Heart left ventricle (tissue), 13 donors: ENCODE results near the gene OAT.

Experiments
- POLR2A ChIP-seq, 2 donors: fragments of 450-650 bp; IDR thresholded peaks; one replicate each; pipeline ENCODE4 v1.6.1; 2017; ENCODE audit warnings: antibody characterized with exemption in 2 of 2, mild to moderate bottlenecking in 2 of 2, moderate library complexity in 2 of 2
- TF ChIP-seq, protein P1 (sequence below), 12 donors: fragments of 200-600 bp; sonication (generic) in 4 of 12; IDR thresholded peaks; one replicate each; pipeline versions ENCODE4 v1.5.0 to v1.8.0; 2018 to 2022; ENCODE audit warnings: antibody characterized with exemption in 12 of 12, mild to moderate bottlenecking in 5 of 12
- donor health status: ischemic (EF 13 %, LVEDD 7.1; RV severe dilation, severe dysfunction).
- donor health status: DM: no; HTN: yes; CAD: no.
- donor health status: DM: no; HTN: no; CAD: no.
- donor health status: ischemic (EF 25% LVEDD 6.9; RV normal size, moderate dysfunction).
- donor health status: ischemic (EF 25% LVEDD 5.7; RV mildly dilated, moderate dysfunction).
- donor health status: ischemic (EF 35%, LVEDD 5.7; RV mildly dilated, moderate dysfunction).
- donor health status: nonischemic (EF 11% LVEDD 7.7; RV severe dilation, severe dysfunction).
- donor health status: DM: yes; HTN: yes; CAD: no.
- donor health status: PGD.
- donor health status: ischemic (EF 29% LVEDD 5.4; RV normal size, mild dysfunction).
- donor health status: nonischemic (EF 23%, LVEDD 6.1; RV moderate dilation, normal function).

DNA sequence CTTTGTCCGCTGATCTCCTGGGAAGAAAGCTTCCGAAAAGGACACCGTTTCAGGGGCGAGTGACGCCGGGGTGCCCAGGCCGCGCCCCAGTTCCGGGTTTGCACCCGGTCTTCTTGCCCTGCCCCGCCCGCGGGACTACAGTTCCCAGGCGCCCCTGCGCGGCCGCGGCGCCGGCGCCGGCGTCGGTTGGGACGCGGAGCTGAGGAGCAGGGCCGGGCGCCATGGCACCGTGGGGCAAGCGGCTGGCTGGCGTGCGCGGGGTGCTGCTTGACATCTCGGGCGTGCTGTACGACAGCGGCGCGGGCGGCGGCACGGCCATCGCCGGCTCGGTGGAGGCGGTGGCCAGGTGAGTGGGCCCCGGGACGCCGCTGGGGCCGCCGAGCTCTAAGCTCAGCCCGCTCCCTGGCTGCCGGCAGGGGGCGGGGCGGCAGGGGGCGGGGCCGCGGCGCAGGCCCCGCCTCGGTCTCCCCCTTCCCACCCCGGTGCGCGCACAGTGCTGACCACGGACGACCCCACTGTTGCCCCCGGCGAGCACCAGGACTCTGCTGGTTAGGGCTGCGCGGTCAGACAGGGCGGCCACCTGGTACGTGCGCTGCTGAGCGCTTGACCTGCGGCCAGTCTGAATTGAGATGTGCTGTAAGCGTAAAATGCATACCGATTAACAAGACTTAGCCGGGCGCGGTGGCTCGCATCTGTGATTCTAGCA lies 43.1 kb upstream of the OAT start, which contains the start of gene LHPP:
- TF ChIP-seq, protein P1, sequence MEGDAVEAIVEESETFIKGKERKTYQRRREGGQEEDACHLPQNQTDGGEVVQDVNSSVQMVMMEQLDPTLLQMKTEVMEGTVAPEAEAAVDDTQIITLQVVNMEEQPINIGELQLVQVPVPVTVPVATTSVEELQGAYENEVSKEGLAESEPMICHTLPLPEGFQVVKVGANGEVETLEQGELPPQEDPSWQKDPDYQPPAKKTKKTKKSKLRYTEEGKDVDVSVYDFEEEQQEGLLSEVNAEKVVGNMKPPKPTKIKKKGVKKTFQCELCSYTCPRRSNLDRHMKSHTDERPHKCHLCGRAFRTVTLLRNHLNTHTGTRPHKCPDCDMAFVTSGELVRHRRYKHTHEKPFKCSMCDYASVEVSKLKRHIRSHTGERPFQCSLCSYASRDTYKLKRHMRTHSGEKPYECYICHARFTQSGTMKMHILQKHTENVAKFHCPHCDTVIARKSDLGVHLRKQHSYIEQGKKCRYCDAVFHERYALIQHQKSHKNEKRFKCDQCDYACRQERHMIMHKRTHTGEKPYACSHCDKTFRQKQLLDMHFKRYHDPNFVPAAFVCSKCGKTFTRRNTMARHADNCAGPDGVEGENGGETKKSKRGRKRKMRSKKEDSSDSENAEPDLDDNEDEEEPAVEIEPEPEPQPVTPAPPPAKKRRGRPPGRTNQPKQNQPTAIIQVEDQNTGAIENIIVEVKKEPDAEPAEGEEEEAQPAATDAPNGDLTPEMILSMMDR (IDR thresholded peaks at IDR 0.05), result peak; percentile 24 to 74 (median 57)
- TF ChIP-seq POLR2A (IDR thresholded peaks at IDR 0.05), result peak in 1 of 2 donors; percentile 51
